ENCODE measurements around the gene OCSTAMP. TPM values are rescaled to one million over a fixed set of nuclear protein-coding genes. Genes with fewer than 3 reads are reported as not detected.

The OCSTAMP gene
- total RNA-seq, 4 donors from 2014 or later: not detected

DNA sequence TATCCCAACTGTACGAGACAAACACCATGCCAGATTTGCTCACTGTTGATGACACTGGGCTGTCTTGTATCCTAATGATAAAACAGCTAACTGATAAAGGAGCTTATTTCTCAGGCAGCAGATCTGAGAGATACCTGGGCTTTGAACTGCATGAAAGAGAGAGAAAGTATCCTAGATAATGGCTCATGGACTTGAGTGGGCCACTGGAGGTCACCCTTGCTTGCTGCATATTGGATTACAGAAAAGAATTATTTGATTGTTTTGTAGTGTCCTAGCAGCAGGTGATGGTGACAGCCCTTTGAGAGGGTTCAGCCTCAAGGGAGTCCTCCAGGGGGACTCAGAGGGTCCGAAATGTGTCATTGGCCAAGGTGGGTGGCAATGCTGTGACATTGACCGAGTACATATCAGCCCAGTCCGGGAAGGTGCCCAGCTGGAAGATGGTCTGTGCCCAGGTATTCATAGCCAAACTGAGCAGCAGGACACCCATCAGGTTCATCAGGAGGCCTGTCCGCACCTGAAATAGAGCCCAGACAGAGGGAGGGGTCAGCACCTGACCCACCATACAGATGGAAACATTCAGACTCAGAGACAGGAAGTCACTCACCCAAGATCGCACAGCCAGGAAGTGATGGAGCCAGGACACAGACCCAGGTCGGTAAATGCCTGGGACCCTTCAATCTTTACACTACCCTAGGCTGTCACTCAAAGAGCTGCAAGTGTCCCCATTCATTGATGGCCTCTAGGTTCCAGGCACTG lies 9.4 kb upstream of the OCSTAMP start:
- Histone ChIP-seq H3K4me3 (no peak overlapping the region), H3K4me1 (no peaks in the 10 kb centered on the region), H3K27me3 (no peaks in the 10 kb centered on the region), H3K27ac (no peak overlapping the region), H3K9me3 (no peaks in the 10 kb centered on the region), H3K36me3 (no peaks in the 10 kb centered on the region)
- TF ChIP-seq, protein P1, sequence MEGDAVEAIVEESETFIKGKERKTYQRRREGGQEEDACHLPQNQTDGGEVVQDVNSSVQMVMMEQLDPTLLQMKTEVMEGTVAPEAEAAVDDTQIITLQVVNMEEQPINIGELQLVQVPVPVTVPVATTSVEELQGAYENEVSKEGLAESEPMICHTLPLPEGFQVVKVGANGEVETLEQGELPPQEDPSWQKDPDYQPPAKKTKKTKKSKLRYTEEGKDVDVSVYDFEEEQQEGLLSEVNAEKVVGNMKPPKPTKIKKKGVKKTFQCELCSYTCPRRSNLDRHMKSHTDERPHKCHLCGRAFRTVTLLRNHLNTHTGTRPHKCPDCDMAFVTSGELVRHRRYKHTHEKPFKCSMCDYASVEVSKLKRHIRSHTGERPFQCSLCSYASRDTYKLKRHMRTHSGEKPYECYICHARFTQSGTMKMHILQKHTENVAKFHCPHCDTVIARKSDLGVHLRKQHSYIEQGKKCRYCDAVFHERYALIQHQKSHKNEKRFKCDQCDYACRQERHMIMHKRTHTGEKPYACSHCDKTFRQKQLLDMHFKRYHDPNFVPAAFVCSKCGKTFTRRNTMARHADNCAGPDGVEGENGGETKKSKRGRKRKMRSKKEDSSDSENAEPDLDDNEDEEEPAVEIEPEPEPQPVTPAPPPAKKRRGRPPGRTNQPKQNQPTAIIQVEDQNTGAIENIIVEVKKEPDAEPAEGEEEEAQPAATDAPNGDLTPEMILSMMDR (IDR thresholded peaks at IDR 0.05): no peak
- TF ChIP-seq POLR2A (IDR thresholded peaks at IDR 0.05): no peak
- DNase-seq: no peak

DNA sequence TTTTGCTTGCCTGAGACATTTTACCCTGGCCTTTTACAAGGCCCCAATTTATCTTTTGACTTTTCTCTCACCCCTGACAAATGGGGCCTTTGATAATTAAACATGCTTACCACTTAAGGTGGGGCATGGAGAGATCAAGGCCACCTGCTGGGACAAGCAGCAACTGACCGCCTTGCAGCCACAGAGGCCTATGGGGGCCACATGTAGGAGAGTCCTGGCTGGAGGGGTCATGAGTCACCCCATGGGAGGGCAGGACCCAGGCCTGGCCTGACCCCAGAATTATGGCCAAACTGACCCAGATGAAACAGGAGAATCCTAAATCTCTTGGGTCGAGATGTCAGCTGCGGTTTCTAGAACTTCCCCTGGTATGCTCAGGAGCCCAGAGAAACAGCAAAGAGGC lies 8.5 kb upstream of the OCSTAMP start:
- TF ChIP-seq, protein P1 (IDR thresholded peaks at IDR 0.05): no peak
- no peak for TF ChIP-seq POLR2A (IDR thresholded peaks at IDR 0.05)
- no peak overlapping the region for H3K4me3 ChIP-seq
- DNase-seq: no peak
- no peaks in the 10 kb centered on the region for H3K36me3 ChIP-seq
- H3K9me3 ChIP-seq: no peaks in the 10 kb centered on the region
- no peak overlapping the region for H3K27ac ChIP-seq
- H3K27me3 ChIP-seq: no peaks in the 10 kb centered on the region
- no peaks in the 10 kb centered on the region for H3K4me1 ChIP-seq

DNA sequence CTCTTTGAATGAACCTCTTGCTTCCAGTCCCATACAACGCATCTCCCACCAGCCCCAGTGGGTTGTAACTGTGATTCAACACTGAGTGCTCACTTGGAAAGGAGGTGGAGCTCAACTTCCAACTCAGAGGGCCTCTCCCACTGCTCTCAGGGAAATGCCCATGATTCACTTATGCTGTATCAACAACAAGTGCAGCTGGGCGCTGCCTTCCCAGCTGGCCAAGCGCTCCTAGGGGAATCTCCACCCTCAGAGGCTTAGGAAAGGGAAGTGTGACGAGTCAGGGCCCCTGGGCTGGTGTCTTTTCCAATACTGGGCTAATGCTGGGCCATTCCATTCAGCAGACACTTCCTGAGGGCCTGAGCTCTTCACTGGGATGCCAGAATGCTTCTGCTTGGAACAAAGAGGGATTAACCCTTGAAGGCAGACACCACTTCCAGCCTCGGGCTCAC lies 8.1 kb upstream of the OCSTAMP start:
- Histone ChIP-seq H3K27ac (no peak overlapping the region), H3K27me3 (no peaks in the 10 kb centered on the region), H3K36me3 (no peaks in the 10 kb centered on the region), H3K4me3 (no peak overlapping the region), H3K9me3 (no peaks in the 10 kb centered on the region), H3K4me1 (no peaks in the 10 kb centered on the region)
- TF ChIP-seq, protein P1 (IDR thresholded peaks at IDR 0.05): no peak
- no peak for TF ChIP-seq POLR2A (IDR thresholded peaks at IDR 0.05)
- no peak for DNase-seq

DNA sequence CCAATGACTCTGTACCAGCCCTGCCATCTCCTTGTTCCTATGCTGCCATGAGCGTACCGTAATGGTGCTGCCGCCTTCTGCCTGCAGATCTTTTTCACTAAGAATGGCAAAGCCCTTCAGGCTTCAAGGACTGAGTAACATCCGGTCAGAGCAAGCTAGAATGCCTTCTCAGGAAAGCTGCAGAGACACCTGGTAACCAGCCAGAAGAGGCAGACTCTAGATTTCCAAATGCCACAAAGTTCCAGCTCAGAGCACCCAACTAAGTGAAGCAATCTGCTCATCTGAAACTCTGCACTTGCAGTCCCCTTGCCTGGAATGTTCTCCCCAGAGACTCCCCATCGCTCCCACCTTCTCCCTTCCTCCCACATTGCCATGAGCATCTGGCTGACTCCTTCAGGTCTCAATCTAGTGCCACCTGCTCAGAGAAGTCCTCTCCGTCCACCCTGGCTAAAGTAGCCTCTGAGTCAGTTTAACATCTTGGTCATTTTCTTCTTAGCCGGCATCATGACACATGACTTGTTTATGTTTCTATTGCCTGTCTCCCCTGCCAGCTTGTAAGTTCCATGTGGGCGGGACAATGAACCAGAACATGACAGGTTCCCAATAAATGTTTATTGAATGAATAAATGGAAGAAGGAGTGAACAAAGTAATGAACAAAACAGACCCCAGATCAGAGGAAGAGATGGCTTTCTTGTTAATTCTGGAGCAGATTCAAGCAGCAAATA lies 6.9 kb upstream of the OCSTAMP start:
- no peak for DNase-seq
- Histone ChIP-seq H3K27me3 (no peaks in the 10 kb centered on the region), H3K36me3 (no peaks in the 10 kb centered on the region), H3K27ac (no peak overlapping the region), H3K9me3 (no peaks in the 10 kb centered on the region), H3K4me1 (no peaks in the 10 kb centered on the region), H3K4me3 (no peak overlapping the region)
- TF ChIP-seq POLR2A (IDR thresholded peaks at IDR 0.05): no peak
- TF ChIP-seq, protein P1 (IDR thresholded peaks at IDR 0.05): no peak

DNA sequence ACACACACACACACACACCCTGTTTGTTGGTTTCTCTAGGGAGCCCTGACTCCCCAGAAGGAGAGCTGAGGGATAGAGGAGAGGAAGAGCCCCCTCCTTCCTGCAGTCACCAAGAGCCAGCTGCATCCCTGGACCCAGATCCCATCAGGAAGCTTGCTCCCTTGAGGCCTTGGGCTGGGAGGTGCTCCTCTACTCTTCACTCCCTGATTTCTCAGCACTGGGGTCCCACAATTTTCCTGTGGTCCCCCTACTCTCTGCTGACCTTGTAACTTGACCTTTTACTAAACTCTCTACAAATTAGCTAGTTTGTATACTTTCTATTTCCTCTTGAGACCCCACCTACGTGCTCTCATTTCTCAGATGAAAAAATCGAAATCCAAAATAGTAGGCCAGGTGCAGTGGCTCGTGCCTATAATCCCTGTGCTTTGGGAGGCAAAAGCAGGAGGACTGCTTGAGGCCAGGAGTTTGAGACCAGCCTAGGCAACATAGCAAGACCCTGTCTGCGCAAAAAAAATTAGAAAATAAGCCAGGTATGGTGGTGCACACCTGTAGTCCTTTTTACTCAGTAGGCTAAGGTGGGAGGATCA lies 5.0 kb upstream of the OCSTAMP start:
- TF ChIP-seq, protein P1 (IDR thresholded peaks at IDR 0.05): no peak
- no peak for TF ChIP-seq POLR2A (IDR thresholded peaks at IDR 0.05)
- Histone ChIP-seq H3K4me3 (no peak overlapping the region), H3K27me3 (no peaks in the 10 kb centered on the region)

More for the DNA sequence above, 5.0 kb upstream of the OCSTAMP start:
- no peak for DNase-seq
- Histone ChIP-seq H3K9me3 (no peaks in the 10 kb centered on the region), H3K27ac (no peak overlapping the region), H3K4me1 (no peaks in the 10 kb centered on the region), H3K36me3 (no peaks in the 10 kb centered on the region)
